NCI-H510A treated with DMSO at 0.1 percent for 48 hours (cell line): ENCODE results near the gene IGFBP4.
"Not testable (repeated sequence)": the region's sequence is repeated elsewhere in the genome, so short reads cannot be mapped to it uniquely, and the experiment has no call there.

Experiments used
- DNase-seq: peaks from one replicate; lab custom pipeline; 2025; lab: John Stamatoyannopoulos, UW

Gene IGFBP4

DNA sequence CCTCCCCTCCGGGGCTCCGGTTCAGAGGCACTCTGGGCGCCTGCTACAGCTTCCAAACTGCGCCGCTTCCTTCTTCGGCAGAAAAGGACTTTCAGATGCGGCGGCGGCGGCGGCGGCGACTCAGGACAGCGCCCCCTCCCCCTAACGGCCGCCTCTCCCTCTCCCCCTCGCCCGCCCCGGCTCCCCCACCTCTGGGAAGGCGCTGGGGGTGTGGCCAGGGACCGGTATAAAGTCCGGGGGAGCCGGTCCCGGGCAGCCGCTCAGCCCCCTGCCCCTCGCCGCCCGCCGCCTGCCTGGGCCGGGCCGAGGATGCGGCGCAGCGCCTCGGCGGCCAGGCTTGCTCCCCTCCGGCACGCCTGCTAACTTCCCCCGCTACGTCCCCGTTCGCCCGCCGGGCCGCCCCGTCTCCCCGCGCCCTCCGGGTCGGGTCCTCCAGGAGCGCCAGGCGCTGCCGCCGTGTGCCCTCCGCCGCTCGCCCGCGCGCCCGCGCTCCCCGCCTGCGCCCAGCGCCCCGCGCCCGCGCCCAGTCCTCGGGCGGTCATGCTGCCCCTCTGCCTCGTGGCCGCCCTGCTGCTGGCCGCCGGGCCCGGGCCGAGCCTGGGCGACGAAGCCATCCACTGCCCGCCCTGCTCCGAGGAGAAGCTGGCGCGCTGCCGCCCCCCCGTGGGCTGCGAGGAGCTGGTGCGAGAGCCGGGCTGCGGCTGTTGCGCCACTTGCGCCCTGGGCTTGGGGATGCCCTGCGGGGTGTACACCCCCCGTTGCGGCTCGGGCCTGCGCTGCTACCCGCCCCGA lies at the start of gene IGFBP4:
Gene IGFBP4 (plus strand): TSS at position 255 of the 792 bp plus-strand sequence. CDS start 286 bp downstream, at position 541.
- DNase-seq, result peak; percentile 50

DNA sequence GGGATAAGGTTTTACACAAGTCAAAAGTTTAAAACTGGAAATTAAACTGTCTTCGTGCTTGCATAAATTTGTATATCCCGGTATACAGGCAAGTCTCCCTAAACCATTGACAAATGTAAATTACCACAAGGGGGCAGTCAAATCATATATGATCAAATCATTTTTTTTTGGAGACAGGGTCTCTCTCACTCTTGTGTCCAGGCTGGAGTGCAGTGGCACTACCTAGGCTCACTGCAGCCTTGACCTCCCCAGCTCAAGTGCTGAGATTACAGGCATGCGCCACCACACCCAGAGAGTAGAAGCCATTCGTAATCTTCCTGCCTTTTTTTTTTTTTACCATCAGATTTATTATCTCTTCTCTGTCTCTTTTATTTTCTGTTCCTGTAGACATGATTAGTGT lies 44.1 kb upstream of the IGFBP4 start:
- DNase-seq, result peak; percentile 14

DNA sequence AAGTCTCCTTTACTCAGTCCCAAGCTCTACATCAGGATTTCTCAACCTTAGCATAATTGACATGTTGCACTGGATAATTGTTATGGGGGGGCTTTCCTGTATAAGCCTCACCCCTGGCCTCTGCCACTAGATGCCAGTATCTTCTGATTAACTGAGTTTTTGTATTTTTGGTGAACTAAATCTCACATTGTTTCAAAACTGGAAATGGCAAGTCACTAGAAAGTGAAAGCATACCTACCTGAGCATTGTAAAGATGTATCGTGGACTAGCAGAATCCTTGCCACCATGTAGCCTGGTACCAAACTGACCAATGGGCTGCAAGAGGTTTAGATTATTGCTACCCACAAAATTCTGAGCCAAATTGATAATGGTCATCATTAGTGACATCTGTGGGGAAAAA lies 40.6 kb upstream of the IGFBP4 start:
- DNase-seq, result no peak

DNA sequence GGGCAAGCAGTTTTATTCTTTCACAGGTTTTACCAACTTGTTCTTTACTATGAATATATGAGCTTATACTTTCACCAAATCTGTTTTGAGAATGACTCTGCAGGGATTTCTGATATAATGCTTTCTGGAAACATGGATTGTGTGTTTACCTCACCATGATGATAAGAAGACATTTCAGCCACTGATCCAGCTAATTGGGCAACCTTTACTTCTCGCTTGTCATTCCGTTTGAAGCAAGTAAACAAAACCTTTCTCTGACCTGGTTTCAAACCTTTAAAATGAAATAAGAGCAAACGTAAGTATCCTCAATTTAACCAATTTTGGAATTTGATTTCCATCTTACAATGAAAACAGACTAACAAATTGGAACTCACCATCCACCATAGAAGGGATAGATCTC lies 39.2 kb upstream of the IGFBP4 start:
- no peak for DNase-seq

DNA sequence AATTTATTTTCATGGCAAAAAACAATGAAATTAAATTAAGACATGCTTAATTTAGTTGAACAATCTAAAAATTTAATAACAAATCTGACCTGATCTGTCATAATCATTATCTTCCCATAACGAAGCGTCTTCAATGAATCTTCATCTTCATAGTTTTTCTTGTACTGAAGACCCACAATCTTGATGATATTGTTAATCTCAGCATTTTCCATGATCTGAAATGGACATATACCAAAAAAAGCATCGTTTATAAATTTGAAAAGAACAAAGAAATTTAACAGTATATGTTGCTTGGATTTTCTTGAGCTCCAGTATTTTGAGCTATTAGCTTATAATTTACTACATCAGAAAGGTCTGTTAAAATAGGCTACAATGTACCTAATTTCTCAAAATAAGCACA lies 35.8 kb upstream of the IGFBP4 start:
- no peak for DNase-seq

DNA sequence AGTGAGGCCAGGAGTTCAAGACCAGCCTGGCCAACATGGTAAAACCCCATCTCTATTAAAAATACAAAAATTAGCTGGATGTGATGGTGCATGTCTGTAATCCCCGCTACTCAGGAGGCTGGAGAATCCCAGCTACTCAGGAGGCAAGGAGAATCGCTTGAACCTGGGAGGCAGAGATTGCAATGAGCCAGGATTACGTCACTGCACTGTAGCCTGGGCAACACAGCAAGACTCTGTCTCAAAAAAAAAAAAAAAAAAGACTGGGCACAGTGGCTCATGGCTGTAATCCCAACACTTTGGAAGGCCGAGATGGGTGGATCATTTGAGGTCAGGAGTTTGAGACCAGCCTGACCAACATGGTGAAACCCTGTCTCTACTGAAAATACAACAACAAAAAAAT lies 33.7 kb upstream of the IGFBP4 start:
- not testable (repeated sequence) for DNase-seq

DNA sequence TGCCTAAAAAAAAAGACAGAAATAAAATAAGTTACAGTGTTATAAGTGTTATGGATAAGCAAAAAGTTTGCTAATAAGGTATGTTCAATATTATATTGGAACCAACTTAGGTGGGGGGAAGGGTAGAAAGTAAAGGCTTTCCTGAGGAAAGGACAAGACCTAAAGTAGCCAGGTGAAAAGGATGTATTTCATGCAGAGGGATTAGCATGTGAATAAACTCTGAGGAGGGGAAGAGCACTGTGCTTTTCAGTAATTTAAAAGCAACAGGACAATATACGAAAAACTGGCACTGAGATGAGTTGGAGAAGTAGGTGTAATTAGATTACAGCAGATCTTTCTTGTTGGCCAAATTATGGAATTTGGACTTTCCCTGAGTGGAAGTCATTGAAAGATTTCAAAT lies 33.2 kb upstream of the IGFBP4 start:
- no peak for DNase-seq

DNA sequence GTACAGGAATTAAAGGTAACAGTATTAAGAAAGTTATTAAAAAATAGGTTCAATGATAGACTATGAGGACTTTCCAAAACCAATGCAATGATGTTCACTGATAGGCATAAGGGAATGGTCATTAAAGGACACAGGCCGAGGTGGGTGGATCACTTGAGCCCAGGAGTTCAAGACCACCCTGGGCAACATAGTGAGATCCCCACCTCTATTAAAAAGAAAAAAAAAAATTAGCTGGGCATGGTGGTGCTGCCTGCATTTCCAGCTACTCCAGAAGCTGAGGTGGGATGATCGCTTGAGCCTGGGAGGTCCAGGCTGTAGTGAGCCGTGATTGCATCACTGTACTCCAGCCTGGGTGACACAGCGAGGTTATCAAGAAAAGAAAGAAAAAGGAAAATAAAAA lies 31.4 kb upstream of the IGFBP4 start:
- no peak for DNase-seq

DNA sequence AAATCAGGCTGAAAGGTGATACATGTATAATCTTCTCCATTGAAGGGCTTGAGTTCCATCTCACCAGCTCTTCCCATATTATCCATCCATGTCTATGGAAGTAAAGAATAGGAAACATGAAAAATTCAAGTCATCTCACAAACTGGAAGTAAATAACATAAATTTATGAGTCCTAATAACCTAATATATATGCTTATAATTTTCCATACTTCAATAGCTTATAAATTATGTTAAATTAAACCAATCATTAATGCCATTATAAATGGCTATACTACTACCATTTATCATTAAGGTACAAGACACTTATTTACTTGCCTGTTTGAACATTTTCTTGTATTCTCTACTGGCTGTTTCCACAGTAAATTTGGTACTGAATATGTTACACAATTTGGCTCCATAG lies 30.4 kb upstream of the IGFBP4 start:
- DNase-seq, result no peak

DNA sequence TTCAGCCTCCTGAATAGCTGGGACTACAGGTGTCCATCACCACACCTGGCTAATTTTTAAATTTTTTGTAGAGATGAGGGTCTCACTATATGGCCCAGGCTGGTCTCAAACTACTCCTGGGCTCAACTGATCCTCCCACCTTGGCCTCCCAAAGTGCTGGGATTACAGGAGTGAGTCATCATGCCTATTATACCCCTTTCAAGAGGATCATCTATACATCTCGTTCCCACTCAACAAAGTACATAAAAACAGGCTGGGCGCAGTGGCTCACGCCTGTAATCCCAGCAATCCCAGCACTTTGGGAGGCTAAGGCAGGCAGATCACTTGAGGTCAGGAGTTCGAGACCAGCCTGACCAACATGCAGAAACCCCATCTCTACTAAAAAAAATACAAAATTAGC lies 28.9 kb upstream of the IGFBP4 start:
- not testable (repeated sequence) for DNase-seq

DNA sequence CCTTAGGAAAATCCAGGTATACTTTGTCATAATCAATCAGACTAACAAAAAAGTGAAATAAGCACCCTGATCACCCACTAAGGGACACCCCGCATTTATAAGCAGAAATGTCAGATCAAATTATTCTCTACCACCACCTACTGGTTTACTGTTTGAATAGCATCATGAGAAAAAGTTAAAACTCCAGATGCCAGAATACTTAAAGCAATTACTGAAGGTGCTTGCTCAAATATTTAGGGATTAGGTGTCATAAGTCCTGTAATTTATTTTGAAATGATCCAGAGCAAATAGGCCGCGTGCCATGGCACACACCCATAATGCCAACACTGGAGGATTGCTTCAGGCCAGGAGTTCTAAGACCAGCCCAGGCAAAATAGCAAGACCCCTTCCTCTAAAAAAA lies 27.9 kb upstream of the IGFBP4 start:
- DNase-seq, result peak; percentile 63

DNA sequence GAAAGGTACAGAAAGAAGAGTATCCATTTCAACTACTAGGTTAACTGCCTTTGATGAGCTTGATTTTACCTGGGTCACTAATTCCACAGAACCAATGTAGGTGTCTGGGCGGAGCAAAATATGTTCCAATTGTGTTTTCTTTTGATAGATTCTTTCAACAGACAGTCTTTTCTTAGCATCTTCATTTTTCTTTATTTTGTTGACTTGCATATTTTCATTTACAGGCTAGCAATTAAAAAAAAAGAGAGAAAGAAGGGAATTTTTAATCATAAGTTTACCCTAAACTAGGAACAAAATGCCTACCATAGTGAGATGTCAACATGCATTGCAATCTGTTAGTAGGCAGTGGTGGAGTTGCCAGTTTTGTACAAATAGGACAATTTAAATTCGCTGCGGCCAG lies 26.6 kb upstream of the IGFBP4 start:
- no peak for DNase-seq

DNA sequence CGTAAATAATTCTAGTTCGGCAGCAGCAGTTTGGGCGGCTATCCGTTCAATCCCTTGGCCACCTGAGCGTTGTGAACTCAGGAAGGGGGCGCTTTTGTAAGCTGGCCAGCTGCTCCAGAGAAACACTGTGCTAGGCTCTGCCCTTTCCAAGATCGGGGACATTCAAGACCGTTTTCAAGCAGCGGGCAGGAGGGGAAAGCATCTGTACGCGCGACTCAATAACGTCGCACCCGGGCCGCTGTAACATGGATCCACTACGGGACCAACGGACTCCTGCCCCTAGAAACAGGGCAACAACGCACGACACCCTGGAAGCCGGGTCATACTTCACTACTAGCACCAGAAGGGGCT lies 26.0 kb upstream of the IGFBP4 start:
- peak; percentile 40 for DNase-seq

DNA sequence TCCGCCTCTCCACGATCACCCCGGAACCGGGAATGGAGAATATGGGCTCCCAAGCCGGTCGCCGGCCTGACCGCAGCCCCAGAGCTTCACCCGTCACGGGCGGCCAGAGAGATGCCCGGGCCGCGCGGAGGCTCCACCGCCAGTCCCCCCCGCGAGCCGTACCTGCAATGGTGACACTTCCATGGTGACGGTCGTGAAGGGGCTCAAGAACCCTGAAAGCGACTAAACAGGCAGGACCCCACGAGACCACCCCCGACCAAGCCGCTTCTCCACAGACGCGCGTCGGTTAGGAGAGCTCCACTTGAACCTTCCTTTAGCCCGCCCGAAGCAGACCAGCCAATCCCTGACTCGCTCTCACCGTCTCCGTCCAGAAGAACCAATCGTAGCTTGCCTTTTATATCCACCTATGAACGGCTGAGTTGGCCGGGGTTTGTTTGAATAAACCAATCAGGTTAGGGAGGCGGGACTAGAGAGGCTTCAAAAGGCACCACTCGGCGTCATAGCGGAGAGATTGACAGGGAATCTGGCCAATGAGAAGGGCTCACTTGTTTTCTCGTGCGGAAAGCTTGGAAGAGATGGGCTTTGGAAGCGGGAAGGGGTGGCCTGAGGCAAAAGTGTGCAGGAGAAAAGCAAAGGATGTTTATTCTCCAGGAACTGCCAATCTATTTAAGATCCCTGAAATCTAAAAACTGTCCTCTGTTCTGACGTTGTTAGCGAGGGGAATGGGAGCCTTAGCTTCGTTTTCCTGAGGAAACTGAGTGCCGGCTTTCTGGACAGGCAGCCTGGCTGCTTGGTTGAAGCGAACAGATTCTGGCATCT lies 25.4 kb upstream of the IGFBP4 start, which contains the start of gene TOP2A:
Gene TOP2A (minus strand): TSS at position 288 of the 819 bp plus-strand sequence. CDS start 105 bp downstream, at position 183.
- DNase-seq, result peak; percentile 99

DNA sequence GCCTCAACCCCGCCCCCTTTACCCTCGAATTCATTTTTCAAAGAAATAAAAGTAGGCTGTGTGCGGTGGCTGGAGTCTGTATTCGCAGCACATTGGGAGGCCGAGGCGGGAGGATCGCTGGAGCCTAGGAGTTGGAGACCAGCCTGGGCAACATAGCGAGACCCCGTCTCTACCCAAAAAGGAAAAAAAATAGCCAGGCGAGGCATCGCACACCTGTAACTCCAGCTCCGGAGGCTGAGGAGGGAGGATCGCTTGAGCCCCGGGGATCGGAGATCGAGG lies 24.9 kb upstream of the IGFBP4 start:
- DNase-seq, result no peak

DNA sequence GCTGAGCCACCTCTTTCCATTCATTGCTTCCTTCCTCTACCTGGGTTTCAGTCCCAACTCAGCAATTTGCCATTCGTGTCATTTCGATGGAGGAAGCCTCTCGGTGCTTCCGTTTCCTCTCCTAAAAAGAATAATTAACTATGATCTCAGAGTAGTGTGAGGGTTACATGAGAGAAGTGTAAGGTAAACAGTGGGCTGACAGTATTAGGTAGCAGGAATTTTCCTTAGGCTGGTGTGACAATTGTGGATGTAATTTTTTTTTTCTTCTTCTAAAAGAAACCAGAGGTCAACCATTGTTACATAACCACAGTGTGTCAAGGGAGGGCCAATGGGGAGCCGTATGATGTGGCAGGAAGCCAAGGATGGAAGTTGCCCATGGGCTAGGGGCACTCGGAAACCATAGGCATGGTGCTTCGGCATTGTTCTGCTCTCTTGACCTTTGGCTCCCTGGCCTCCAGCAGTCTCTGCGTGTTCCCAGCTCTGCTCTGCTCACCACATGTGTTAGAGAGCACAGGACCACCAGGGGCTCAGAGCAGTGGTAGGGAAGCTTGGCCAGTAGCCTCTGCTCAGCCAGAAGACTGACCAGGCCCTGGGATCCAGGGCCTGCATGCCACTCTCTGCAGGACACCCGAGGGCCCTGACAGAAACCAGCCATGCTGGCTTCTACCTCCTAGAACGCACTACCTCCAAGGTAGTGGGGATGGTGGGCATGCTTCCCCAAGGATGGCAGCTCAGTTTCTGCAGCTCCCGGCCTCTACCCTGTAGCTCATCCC lies 23.5 kb upstream of the IGFBP4 start:
- peak; percentile 23 for DNase-seq

DNA sequence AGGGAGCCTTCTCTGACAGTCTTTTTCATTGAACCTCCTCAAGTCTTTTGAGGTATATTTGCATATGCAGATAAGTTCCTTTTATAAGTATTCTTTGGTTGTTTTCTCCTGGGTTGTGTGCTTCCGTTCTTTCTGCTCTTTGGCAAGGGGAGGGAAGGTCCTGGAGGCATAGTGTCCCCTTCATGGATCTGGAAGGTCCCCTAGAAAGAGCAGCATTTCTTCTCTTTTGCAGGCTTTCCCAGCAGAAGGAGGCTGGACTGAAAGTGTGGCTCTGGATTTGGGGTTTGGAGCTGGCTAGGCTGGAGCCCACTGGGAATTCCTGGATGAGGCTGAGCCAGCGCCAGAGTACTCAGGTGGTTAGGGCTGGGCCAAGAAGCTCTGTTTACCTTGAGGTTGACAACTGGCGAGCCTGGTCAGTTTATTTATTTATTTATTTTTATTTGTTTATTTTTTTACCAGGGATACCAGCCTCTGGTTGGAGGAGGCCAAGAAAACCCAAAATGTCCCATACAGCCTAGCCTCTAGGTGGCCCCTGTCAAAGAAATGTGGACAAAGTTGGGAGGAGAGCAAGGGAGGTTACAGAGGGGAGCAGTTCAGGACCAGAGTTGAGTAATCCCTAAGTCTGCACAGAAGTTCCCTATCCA lies 20.1 kb upstream of the IGFBP4 start:
- DNase-seq, result no peak

DNA sequence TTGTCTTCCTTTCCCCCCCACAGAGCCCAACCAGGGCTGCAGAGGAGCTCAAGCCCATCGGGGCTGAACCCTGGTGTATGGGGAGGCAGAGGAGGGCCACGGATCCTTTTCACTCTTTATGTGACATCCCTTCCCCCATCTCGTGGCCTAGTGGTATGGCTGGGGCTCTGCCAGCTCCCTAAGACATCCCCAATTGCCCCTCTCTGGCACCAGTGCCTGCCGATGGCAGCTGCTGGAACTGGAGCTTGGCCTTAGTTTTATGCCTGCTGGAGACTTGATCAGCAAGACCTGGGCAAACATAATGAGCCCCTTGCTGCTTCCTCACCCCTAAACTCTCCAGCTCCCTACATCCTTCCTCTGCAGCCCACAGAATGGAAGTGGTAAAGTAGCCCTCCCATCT lies 17.5 kb upstream of the IGFBP4 start:
- DNase-seq, result no peak

DNA sequence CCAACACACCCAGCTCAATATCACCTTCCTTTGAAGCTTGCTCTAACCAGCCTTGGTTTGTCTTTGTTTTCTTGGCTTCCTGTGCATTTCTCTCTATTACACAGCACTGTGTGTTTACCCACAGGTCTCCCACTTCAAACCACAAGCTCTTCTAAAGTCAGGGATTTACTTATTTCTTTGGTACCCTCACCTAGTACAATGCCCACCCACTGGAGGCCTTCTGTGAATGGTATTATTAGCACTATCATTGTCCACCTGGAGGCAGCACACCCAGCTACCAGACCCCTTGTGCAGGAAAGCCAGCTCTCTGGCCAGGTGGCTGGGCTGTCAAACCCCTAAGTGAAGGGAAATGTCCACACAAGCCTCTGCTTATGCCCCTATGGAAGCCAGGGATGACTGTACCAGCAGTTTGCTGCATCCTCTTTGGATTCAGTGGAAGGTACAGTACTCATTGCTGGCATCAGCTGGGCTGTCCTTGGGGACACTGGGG lies 16.2 kb upstream of the IGFBP4 start:
- DNase-seq, result no peak

DNA sequence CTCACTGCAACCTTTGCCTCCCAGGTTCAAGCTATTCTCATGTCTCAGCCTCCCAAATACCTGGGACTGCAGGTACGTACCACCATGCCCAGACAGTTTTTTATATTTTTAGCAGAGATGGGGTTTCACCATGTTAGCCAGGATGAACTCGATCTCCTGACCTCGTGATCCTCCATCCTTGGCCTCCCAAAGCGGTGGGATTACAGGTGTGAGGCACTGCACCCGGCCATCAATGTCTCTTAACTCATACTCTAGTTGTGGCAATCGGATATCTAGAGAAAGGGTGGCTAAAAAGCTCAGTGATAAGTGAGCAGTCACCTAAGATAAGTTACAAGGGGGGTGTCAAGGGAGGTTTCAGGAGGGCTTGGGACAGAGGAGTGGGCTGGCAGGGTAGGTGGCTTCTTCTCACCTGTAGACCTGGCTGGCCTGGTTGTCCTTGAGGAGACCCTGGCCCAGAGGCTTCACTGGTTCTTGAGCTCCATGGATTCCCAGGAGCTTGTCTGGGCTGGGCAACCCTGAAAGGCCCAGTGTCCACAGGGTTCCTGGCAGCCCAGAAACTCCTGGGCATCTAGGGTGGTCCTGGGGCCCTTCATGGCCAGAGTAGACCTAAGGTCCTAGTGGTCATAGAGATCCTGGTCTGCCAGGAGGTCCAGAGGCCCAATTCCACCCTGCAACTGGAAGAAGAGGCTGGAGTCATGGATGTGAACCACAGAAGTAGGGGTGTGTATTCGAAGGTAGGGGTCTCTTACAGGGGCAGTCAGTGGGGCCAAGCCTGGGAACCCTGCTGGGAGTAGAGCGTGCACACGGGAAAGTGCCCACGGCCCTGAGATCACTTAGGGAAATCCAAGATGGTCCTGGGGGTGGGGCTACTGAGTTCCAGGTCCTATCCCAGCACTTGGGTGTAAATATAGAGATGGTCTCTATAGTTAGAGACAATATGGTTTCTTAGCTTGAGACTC lies 12.7 kb upstream of the IGFBP4 start:
- DNase-seq, result no peak

DNA sequence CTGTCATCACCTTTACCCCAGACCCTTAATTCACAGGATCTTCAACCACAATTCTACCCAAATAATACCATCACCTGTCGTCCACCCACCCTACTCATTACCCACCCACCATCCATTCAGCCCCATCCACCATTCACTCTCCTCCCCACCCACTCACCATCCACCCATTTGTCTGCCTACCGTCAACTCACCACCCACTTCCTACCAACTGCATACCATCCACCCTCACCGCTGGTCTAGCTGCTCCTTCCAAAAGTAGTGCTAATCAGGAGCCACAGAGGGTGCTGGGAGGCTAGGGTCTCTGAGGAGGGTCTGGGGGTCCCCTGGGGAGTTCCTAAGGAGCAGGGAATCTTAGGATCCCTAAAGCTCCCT lies 12.0 kb upstream of the IGFBP4 start:
- DNase-seq, result no peak
